Liver (tissue), 9 donors: ENCODE measurements around the gene ATP2B2. TPM values are rescaled to one million over a fixed set of nuclear protein-coding genes. Genes with fewer than 3 reads are reported as not detected.

ENCODE experiments used
- DNase-seq: peaks from one replicate; pipeline ENCODE4 v3.0.0-alpha.2; 2017; ENCODE audit warnings: low spot score
- H3K27ac ChIP-seq, 2 donors: one replicate each; pipeline ENCODE4 v1.7.0; 2013; ENCODE audit warnings: inconsistent platforms in 2 of 2, low read length in 2 of 2, control low read depth in 1 of 2, low read depth in 1 of 2, mild to moderate bottlenecking in 1 of 2
- H3K27me3 ChIP-seq, 4 donors: one replicate each; pipeline versions ENCODE4 v1.6.1 to v1.7.0; 2013; ENCODE audit warnings: low read length in 3 of 4, inconsistent platforms in 1 of 4, mild to moderate bottlenecking in 1 of 4, moderate library complexity in 1 of 4; ENCODE audit not compliant: control insufficient read depth in 4 of 4, insufficient read depth in 4 of 4
- H3K36me3 ChIP-seq, 4 donors: one replicate each; pipeline versions ENCODE4 v1.6.1 to v1.7.0; 2013; ENCODE audit warnings: low read length in 3 of 4, mild to moderate bottlenecking in 3 of 4, low read depth in 1 of 4, moderate library complexity in 1 of 4; ENCODE audit not compliant: control insufficient read depth in 4 of 4, insufficient read depth in 3 of 4
- H3K4me1 ChIP-seq, 4 donors: one replicate each; pipeline versions ENCODE4 v1.6.1 to v1.7.0; 2013; ENCODE audit warnings: low read length in 3 of 4, mild to moderate bottlenecking in 3 of 4, moderate library complexity in 1 of 4; ENCODE audit not compliant: control insufficient read depth in 4 of 4, insufficient read depth in 4 of 4
- H3K4me3 ChIP-seq, 3 donors: one replicate each; pipeline versions ENCODE4 v1.6.1 to v1.7.0; 2013; ENCODE audit warnings: low read length in 3 of 3, control low read depth in 1 of 3, low read depth in 1 of 3, mild to moderate bottlenecking in 1 of 3
- H3K9ac ChIP-seq, 2 donors: one replicate each; pipeline ENCODE4 v1.7.0; 2013; ENCODE audit warnings: low read length in 2 of 2, mild to moderate bottlenecking in 2 of 2, moderate library complexity in 2 of 2, control low read depth in 1 of 2, low read depth in 1 of 2
- H3K9me3 ChIP-seq, 4 donors: one replicate each; pipeline versions ENCODE4 v1.6.1 to v1.7.0; 2013; ENCODE audit warnings: low read length in 3 of 4; ENCODE audit not compliant: control insufficient read depth in 4 of 4
- ATF3 ChIP-seq: IDR thresholded peaks from 2 replicates; pipeline ENCODE4 v1.6.1; 2016; ENCODE audit warnings: antibody characterized with exemption
- CTCF ChIP-seq: fragments of 150-350 bp; IDR thresholded peaks from 2 replicates; pipeline ENCODE4 v1.5.1; 2017; ENCODE audit warnings: improper control_type of control experiment, low read depth, low read length; ENCODE audit not compliant: missing input control
- EGR1 ChIP-seq, 2 donors: IDR thresholded peaks; 2 replicates each; pipeline ENCODE4 v1.6.1; 2016 to 2018; ENCODE audit warnings: antibody characterized with exemption in 2 of 2, low read depth in 2 of 2
- FOXA1 ChIP-seq: IDR thresholded peaks from 2 replicates; pipeline ENCODE4 v1.6.1; 2016; ENCODE audit warnings: antibody characterized with exemption
- FOXA2 ChIP-seq: IDR thresholded peaks from 2 replicates; pipeline ENCODE4 v1.6.1; 2016; ENCODE audit warnings: antibody characterized with exemption
- GABPA ChIP-seq, 2 donors: IDR thresholded peaks in 1 of 2; conservative IDR thresholded peaks in 1 of 2; 2 replicates each; pipeline ENCODE4 v1.6.1; 2016; ENCODE audit warnings: antibody characterized with exemption in 2 of 2, mild to moderate bottlenecking in 1 of 2, moderate library complexity in 1 of 2
- HNF4A ChIP-seq, 2 donors: conservative IDR thresholded peaks; 2 replicates each; pipeline ENCODE4 v1.6.1; 2016; ENCODE audit warnings: antibody characterized with exemption in 2 of 2, mild to moderate bottlenecking in 2 of 2
- HNF4G ChIP-seq: IDR thresholded peaks from 2 replicates; pipeline ENCODE4 v1.6.1; 2016; ENCODE audit warnings: antibody characterized with exemption
- MAX ChIP-seq: IDR thresholded peaks from 2 replicates; pipeline ENCODE4 v1.6.1; 2016; ENCODE audit warnings: antibody characterized with exemption
- NR2F2 ChIP-seq: IDR thresholded peaks from 2 replicates; pipeline ENCODE4 v1.6.1; 2016; ENCODE audit warnings: antibody characterized with exemption
- RAD21 ChIP-seq, 2 donors: IDR thresholded peaks; 2 replicates each; pipeline ENCODE4 v1.6.1; 2016; ENCODE audit warnings: antibody characterized with exemption in 2 of 2, mild to moderate bottlenecking in 2 of 2
- RXRA ChIP-seq, 2 donors: IDR thresholded peaks; 2 replicates each; pipeline ENCODE4 v1.6.1; 2017 to 2018; ENCODE audit warnings: antibody characterized with exemption in 2 of 2, mild to moderate bottlenecking in 1 of 2
- TAF1 ChIP-seq: conservative IDR thresholded peaks from 2 replicates; pipeline ENCODE4 v1.6.1; 2016; ENCODE audit warnings: antibody characterized with exemption, mild to moderate bottlenecking
- YY1 ChIP-seq: IDR thresholded peaks from 2 replicates; pipeline ENCODE4 v1.6.1; 2016; ENCODE audit warnings: antibody characterized with exemption, mild to moderate bottlenecking
- WGBS: extraction: QIAGEN DNeasy Blood & Tissue Kit; methylation state at CpG from one replicate; pipeline ENCODE4 v1.1.7; 2013; 5-methylcytosine and 5-hydroxymethylcytosine counted together
- polyA plus RNA-seq, 2 donors: library from polyadenylated mRNA; stranded (reverse) in 1 of 2; unstranded in 1 of 2; fragments of 200-250 nt in 1 of 2; fragments of >200 nt in 1 of 2; fragmentation: Nextera tagmentation in 1 of 2; extraction: Ambion mirVana in 1 of 2; gene quantifications; one replicate each; pipeline versions ENCODE4 v1.2.1 to v1.2.3, GENCODE V29; 2013 to 2015
- total RNA-seq, 2 donors: library from RNA; depleted of rRNA; stranded (reverse); fragments of >200 nt; gene quantifications; one replicate each; pipeline ENCODE4 v1.2.3, GENCODE V29; 2014
- TF ChIP-seq, protein P1 (sequence below): IDR thresholded peaks from 2 replicates; pipeline ENCODE4 v1.6.1; 2016; ENCODE audit warnings: antibody characterized with exemption
- TF ChIP-seq, protein P2 (sequence below): IDR thresholded peaks from 2 replicates; pipeline ENCODE4 v1.6.1; 2016; ENCODE audit warnings: antibody characterized with exemption, mild to moderate bottlenecking
- donor health status: healthy.
- donor health status: healthy.
- donor health status: healthy.
- donor health status: healthy.
- donor health status: healthy.

The ATP2B2 gene
- total and polyA plus RNA-seq, 4 donors, result 10.4 to 27.8 (median 20.7) TPM

GRCh38 chr3:10546820-10547263 lies 41.5 kb upstream of the ATP2B2 start:
- DNase-seq, result no peak

More at GRCh38 chr3:10546820-10547263, 41.5 kb upstream of the ATP2B2 start:
- 91% methylated on average over 14 of the region's 14 CpGs for WGBS
- no peak overlapping the region for H3K27ac ChIP-seq
- no peak overlapping the region for H3K4me3 ChIP-seq
- no peaks in the 10 kb centered on the region for H3K36me3 ChIP-seq
- no peak for TF ChIP-seq ATF3
- TF ChIP-seq GABPA (IDR thresholded peaks at IDR 0.05 in 1 of 2, conservative IDR thresholded peaks at IDR 0.05 in 1 of 2), result no peak
- TF ChIP-seq FOXA2, result no peak
- TF ChIP-seq EGR1 (IDR thresholded peaks at IDR 0.05; ENCODE audit: low read depth in 2 of 2), result no peak
- TF ChIP-seq NR2F2, result no peak
- TF ChIP-seq, protein P1, sequence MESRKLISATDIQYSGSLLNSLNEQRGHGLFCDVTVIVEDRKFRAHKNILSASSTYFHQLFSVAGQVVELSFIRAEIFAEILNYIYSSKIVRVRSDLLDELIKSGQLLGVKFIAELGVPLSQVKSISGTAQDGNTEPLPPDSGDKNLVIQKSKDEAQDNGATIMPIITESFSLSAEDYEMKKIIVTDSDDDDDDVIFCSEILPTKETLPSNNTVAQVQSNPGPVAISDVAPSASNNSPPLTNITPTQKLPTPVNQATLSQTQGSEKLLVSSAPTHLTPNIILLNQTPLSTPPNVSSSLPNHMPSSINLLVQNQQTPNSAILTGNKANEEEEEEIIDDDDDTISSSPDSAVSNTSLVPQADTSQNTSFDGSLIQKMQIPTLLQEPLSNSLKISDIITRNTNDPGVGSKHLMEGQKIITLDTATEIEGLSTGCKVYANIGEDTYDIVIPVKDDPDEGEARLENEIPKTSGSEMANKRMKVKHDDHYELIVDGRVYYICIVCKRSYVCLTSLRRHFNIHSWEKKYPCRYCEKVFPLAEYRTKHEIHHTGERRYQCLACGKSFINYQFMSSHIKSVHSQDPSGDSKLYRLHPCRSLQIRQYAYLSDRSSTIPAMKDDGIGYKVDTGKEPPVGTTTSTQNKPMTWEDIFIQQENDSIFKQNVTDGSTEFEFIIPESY, result no peak
- no peak for TF ChIP-seq RAD21 (IDR thresholded peaks at IDR 0.05)
- TF ChIP-seq YY1, result no peak
- TF ChIP-seq, protein P2, sequence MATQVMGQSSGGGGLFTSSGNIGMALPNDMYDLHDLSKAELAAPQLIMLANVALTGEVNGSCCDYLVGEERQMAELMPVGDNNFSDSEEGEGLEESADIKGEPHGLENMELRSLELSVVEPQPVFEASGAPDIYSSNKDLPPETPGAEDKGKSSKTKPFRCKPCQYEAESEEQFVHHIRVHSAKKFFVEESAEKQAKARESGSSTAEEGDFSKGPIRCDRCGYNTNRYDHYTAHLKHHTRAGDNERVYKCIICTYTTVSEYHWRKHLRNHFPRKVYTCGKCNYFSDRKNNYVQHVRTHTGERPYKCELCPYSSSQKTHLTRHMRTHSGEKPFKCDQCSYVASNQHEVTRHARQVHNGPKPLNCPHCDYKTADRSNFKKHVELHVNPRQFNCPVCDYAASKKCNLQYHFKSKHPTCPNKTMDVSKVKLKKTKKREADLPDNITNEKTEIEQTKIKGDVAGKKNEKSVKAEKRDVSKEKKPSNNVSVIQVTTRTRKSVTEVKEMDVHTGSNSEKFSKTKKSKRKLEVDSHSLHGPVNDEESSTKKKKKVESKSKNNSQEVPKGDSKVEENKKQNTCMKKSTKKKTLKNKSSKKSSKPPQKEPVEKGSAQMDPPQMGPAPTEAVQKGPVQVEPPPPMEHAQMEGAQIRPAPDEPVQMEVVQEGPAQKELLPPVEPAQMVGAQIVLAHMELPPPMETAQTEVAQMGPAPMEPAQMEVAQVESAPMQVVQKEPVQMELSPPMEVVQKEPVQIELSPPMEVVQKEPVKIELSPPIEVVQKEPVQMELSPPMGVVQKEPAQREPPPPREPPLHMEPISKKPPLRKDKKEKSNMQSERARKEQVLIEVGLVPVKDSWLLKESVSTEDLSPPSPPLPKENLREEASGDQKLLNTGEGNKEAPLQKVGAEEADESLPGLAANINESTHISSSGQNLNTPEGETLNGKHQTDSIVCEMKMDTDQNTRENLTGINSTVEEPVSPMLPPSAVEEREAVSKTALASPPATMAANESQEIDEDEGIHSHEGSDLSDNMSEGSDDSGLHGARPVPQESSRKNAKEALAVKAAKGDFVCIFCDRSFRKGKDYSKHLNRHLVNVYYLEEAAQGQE, result no peak
- no peak for TF ChIP-seq HNF4G
- TF ChIP-seq MAX, result no peak
- no peak for TF ChIP-seq TAF1
- TF ChIP-seq RXRA (IDR thresholded peaks at IDR 0.05), result no peak
- no peak for TF ChIP-seq CTCF
- no peak for TF ChIP-seq HNF4A (conservative IDR thresholded peaks at IDR 0.05)
- TF ChIP-seq FOXA1, result no peak
- H3K9me3 ChIP-seq, result peaks cover 0 to 2% (median 0%) of the 10 kb centered on the region in 4 donors
- H3K4me1 ChIP-seq, result no peaks in the 10 kb centered on the region
- H3K27me3 ChIP-seq, result no peaks in the 10 kb centered on the region
- no peak overlapping the region for H3K9ac ChIP-seq
